Left colon (tissue), 2 donors: Measurements from ENCODE around the gene EXOC7. TPM values are rescaled to one million over a fixed set of nuclear protein-coding genes. Genes with fewer than 3 reads are reported as not detected.
A peak's percentile ranks its signal among the peaks of the same experiment; 100 is the strongest.

Experiments used
- ATAC-seq: fragments of 200-7000 bp; cut with Tn5 transposase; one replicate; pipeline ENCODE4 v1.9.1; 2020; ENCODE audit warnings: mild to moderate bottlenecking, moderate library complexity
- DNase-seq, 2 donors: peaks; one replicate each; pipeline ENCODE4 v3.0.0-alpha.2; 2020
- intact Hi-C, 2 donors: fragments of 100-400 bp; cut with DNase I in 1 of 2; cut with micrococcal nuclease in 1 of 2; formaldehyde crosslinking; loops; one replicate each; pipeline versions ENCODE4 v1.11.2 to v1.14.0; 2022; cut with DNase I, micrococcal nuclease
- long read RNA-seq: library from polyadenylated mRNA; unstranded; transcript quantifications from one replicate; pipeline ENCODE4 v2.0.0, GENCODE V29; 2021
- total RNA-seq, 2 donors: library from RNA; stranded (reverse); fragmentation: NEBNext Ultra II Directional; extraction: Animal tissue kit (Norgen Biotek cat#: 25700); gene quantifications; one replicate each; pipeline ENCODE4 v1.2.1, GENCODE V29; 2021
- donor health status: DM: no; HTN: no; CAD: no.
- donor health status: DM: yes; HTN: yes; CAD: no.

EXOC7 gene, protein sequence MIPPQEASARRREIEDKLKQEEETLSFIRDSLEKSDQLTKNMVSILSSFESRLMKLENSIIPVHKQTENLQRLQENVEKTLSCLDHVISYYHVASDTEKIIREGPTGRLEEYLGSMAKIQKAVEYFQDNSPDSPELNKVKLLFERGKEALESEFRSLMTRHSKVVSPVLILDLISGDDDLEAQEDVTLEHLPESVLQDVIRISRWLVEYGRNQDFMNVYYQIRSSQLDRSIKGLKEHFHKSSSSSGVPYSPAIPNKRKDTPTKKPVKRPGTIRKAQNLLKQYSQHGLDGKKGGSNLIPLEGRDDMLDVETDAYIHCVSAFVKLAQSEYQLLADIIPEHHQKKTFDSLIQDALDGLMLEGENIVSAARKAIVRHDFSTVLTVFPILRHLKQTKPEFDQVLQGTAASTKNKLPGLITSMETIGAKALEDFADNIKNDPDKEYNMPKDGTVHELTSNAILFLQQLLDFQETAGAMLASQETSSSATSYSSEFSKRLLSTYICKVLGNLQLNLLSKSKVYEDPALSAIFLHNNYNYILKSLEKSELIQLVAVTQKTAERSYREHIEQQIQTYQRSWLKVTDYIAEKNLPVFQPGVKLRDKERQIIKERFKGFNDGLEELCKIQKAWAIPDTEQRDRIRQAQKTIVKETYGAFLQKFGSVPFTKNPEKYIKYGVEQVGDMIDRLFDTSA
- total RNA-seq, result 100 to 1,000 TPM; 100 to 102 TPM
- long read RNA-seq, full-length matches to known transcripts, result 41 of 130 reads
- long read RNA-seq, partial matches to known transcripts, result 5 of 130 reads
- long read RNA-seq, other reads (novel, unspliced or antisense), result 84 of 130 reads

DNA sequence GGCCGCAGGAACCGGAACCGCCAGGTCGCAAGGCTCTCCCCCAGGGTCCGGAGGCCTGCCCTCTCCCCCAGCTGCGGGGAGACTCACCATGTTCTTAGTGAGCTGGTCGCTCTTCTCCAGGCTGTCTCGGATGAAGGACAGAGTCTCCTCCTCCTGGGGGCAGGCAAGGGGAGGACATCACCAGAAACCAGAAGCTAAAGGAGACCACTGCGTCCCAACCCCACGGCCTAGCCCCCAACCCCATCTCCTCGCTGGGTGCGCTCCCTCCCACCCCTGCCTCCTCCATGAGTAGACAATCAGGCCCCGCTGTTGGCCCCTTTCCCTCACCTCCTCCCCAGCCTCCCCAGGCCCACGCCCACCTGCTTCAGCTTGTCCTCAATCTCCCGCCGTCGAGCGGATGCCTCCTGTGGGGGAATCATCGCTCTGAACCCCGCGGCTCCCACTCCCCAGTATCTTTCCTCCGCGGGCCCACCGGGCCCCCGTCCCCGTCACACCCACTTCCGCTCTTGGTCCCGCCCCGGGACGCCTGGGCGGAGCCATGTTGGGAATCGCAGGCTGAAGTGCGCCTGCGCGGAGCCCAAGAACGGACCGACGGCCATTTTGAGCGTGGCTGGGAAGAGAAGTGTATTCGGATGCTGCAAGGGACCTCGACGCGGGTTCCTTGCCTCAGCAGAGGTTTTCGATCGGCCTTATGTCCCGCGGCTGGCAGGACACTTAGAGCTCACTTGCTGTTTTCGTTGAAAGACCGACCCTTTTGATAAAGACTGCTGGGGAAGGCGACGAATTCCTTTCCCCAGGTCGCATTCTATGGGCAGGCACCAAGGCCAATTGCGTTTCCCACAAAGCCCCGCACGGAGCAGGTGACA lies at the start of gene EXOC7:
EXOC7 (minus strand) TSS at position 514 of the 866 bp plus-strand sequence; CDS start at position 419, 95 bp downstream.
- ATAC-seq (peak; percentile 90), DNase-seq (peak; percentile 88 to 93)
- intact Hi-C loops, result no loop called here

DNA sequence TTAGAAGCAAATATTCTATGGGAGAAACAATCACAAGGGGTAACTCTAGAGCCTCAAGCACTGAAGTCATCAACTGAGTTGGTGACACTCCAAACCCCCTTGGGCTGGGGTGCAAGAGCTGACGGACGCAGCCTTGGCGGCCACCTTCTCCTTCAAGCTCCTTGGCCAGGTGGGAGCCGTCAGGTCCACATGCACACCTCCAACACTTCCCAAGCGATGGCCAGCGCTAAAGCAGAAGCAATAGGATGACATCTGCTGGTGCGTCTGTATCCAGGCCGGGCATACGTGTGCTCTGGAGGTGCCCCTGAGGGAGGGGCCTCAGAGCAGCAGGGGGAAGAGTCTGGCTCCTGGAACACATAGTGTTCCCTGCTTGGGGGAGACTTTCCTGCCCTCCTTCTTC lies 49.6 kb upstream of the EXOC7 start:
- intact Hi-C loops, result no loop called here
- no peak for ATAC-seq
- DNase-seq, result no peak

DNA sequence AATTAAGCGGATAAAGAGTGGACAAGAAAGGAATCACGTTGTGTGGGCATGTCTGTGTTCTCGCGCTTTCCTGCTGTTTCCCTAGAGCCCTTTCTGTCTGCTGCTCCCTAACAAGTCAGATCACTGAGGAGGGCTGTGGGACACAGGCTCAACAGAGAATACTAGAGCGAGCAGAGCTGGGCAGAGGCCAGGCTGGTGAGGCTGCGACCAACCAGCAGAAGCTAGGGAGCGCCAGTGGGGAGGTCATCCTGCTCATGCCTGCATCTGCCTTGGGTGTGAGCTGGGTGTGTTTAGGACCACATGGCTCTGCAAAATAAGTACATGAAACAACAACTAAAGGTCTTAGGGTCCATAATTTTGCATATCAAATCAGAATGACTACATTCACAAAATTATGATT lies 49.0 kb upstream of the EXOC7 start:
- ATAC-seq (no peak), DNase-seq (no peak)
- intact Hi-C loops, result no loop called here

DNA sequence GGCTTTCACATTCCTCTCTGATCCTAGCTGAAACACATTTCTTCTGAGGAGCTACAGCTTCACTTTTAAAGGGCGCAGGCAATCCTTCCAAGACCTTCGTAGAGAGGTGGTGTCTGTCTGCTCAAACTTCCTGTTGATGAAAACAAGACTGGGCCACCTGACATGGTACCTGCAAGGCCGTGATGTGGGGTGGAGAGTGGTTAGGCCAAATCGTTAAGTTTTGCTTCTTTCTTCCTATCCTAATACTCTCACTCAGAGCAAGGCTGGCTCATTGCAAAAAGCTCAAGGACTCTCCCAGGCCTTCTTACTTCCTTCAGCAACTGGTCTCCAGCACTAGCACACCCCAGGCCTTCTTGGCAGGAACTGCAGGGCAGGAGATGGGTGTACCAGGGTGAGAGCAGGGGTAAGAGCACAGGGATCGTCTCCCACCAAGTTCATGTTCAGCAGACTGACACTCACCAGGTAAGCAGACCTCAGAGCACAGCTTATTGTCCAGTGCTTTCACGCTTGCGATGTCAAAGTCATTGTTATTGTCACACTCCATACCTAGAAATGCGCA lies 48.4 kb upstream of the EXOC7 start:
- intact Hi-C loops, result no loop called here
- ATAC-seq (no peak), DNase-seq (no peak)

DNA sequence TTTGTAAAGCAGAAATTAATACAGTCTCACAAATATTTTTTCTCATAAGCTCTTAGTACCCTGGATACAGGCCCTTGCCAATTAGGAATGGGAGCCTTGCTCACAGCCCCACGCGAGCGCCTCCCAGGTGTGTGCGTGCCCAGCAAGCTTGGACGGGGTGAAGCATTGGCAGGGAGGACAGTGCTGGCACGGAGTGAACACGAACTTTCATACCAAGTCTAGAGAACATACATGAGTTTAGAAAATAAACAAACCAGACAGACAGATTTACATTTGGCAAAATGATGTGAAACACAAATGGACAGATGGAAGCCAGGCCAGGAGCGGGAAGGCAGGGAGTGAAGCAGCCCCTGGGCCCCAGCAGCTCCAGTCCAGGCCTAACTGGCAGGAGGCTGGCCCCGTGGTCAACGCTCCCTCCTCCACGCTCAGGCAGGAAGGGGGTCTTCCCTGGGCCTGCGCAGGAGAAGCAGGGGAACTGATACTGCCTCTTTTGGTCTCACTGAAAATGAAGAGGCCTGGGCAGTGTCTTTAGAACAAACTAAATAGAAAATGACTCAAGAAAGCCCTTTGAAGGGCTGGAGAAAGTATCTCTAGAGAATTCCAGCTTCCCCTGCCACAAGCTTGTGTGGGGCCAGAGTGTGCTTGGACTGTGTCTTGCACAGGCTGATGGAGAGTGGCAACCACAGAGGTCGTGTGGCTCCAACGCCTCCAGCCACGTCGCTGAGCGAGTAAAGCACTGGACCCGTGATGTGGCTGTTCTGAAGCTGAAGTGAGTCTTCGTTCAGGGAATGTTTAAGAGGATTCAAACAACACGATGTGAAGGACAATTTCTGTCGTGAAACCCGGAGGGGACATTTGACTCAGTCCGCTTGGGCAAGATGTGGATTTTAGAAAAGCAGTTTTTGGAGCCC lies 47.4 kb upstream of the EXOC7 start:
- intact Hi-C loops, result no loop called here
- ATAC-seq (no peak), DNase-seq (no peak)

DNA sequence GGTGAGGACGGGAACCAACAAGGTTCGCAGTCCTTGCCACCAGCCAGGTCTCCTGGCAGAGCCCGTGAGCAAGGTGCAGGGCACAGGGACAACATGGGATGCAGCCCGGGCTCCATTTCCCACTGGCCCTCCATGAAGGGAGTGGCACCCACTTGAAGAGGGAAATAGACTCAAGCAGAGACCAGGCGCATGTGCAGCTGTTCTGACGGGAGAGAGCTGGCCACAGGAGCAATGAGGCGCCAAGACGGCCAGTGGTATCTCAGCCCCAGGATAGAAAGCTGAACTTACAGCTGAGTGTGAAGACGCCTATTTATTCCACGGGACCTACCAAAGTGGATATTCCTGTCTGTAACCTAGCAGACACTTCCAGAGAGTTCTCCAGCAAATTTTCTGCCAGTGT lies 45.6 kb upstream of the EXOC7 start:
- DNase-seq, result no peak
- no peak for ATAC-seq
- intact Hi-C loops, result no loop called here

DNA sequence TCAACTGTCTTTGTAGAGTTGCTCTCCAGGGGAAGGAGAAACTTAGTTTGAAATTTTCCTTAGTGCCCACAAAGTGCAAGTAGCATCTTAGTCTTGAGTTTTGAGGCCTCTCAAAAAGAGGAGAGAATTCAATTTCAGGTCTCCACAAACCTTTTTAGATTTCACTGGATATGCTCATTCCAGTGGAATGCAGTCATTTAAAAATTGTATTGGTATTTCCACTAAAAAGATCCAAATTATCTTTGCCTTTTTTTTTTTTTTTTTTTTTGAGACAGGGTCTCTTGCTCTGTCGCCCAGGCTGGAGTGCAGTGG lies 44.4 kb upstream of the EXOC7 start:
- no peak for ATAC-seq
- DNase-seq, result no peak
- intact Hi-C loops, result no loop called here

DNA sequence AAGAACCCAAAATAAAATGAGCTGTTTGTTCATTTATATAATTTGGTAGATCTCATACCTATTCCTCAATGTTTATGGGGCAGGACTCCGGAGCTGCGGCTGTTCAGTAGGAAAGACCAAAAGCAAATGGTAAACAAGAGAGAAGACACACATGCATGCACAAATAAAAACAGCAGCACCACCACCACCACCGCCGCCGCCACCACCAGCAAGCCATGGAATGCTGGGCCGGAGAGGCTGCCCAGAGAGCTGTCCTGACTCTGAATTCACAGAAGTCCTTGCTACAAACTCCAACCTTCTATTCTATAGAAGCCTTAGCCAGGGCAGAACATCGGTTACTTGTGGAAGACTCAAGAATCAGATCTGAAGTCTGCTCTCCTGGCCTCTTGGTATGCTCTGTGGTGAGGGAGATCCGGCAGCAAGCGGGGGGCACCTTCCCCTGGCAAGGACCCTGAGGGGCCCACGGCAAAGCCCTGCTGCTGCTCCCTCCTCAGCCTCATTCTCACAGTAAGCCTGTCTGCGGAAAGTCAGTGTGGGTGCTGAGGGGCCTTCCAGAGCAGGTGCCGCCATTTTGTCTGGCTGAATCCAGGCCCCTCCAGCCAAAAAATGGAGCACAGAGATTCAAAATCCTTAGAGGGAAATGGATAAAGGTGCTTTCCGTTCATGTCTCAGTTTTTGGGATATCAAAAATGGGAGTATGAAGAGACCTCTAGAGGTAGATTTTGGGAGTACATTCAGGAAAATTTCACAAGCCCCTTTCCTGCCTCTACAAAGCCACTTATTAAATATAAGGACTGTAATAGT lies 43.8 kb upstream of the EXOC7 start:
- DNase-seq, result no peak
- intact Hi-C loops, result no loop called here

DNA sequence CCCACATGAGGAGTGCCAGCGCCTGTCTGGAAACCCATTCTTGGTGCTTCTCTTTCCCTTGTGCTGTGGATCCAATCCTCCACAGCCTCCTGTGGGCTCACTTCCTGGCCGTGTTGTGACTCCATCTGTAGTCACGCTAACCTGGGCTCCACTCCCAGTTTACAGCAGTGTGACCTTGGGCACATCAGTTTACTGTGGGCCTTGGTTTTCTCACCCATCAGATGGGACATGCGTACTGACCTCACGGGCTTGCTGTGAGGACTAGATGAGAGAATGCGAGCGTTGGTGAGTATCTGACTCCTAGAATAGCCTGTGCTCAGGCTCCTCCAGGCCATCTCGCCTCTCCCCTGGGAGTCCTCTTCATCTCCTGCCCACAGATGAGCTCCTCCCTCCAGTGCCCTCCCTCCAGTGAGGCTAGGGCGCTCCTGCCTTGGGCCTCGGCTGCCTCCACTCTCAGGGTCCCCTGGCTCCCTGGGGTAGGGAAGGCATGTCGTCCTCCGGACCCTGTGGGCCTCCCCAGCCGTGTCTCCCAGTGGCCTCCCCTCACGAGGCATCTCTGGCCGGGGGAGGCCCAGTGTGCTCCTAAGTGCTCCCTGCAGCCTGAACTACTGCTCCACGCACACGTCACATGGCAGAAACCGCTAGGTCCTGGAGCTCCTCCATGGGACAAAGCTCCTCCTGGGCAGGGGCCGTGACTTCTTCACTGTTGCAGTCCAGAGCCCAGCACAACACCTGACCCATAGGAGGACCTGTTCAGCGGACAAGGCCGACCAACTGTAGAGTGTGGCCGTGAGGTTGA lies 42.7 kb upstream of the EXOC7 start:
- intact Hi-C loops, result no loop called here
- ATAC-seq (no peak), DNase-seq (no peak)

More for the DNA sequence above, 43.8 kb upstream of the EXOC7 start:
- ATAC-seq, result no peak

DNA sequence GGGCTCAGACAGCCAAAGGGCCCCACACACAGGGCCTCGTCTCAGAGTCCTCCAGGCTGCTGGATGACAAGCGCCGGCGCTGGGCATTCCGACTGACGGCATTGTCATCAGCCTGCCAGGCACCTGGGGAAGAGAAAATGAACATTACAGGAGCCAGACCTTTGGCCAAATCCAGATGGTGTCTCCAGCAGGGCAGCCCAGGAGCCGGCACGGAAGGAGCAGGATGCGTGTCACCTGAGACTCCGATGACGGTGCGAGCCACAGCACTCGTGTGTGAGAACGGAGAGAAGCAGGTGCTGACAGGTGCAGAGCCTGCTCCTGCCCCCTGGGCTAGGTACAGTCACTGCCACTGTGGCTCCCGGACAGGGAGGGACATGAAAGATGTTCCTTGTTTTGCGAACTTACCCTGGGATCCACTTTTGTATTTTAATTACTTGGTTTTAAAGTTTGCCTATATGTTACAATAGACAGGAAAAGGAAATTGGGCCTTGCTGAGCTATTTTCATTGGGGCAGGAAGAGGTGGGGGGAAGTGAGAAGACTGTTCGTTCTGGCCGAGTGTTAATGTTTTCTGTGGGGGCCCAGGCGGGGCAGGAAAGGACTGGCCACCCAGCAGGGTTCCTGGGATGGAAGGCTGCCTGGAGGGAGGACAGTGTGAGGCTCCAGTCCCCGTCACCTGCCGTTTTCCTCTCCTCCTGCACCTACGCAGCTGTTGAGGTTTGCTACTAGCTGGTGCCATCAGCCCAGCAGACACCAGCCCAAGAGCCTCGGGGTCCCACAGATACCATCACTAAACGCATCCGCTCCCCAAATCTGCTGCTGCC lies 41.9 kb upstream of the EXOC7 start:
- intact Hi-C loops, result no loop called here
- ATAC-seq, result no peak
- DNase-seq, result peak in 1 of 2 donors; percentile 47

DNA sequence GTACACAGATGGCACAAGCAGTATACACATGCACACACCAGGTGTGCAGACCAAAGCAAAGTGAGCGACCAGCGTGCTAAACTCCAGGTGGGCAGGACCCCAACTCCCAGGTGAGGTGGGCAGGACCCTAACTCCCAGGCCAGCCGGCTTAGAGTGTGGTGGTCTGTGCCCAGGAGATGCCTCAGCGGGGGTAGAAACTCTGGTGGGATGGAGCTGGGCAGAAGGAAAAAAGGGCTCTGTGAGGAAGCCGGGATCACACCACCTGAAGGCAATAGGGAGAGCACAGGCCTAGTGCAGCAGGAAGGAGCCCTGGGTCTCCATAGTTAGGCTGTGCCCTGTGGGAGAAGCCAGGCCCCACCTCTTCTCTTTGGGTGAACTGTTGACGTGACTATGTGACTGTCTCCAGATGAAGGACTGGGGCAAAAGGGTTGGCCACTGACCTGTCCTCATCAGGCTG lies 39.0 kb upstream of the EXOC7 start:
- no peak for ATAC-seq
- DNase-seq, result no peak
- intact Hi-C loops, result no loop called here

DNA sequence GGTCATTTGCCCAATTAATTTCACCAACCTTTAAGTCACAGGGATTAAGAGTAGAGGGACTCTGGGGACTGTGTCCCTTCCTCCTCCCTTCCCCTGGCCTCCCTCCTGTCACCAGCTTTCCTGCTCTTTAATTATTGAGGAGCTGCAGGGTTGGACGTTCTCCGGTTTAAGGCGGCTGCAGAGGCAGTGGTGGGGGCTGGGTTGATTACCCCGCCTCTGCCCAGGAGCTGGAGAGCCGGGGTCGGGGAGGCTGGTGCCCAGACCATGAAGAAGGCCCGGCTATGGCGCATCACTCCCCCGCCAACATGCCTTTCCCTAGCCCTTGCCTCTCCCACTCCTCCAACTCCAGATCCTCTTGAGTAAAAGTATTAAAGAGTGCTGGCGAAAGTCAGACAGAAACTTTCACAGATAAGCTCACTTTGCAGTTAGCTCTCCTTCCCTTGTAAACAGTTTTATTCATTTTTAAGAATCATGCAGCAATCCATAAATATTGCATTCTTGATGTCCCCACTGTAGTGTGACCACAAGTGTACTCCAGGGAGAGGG lies 38.5 kb upstream of the EXOC7 start:
- ATAC-seq (no peak), DNase-seq (no peak)
- intact Hi-C loops, result no loop called here

DNA sequence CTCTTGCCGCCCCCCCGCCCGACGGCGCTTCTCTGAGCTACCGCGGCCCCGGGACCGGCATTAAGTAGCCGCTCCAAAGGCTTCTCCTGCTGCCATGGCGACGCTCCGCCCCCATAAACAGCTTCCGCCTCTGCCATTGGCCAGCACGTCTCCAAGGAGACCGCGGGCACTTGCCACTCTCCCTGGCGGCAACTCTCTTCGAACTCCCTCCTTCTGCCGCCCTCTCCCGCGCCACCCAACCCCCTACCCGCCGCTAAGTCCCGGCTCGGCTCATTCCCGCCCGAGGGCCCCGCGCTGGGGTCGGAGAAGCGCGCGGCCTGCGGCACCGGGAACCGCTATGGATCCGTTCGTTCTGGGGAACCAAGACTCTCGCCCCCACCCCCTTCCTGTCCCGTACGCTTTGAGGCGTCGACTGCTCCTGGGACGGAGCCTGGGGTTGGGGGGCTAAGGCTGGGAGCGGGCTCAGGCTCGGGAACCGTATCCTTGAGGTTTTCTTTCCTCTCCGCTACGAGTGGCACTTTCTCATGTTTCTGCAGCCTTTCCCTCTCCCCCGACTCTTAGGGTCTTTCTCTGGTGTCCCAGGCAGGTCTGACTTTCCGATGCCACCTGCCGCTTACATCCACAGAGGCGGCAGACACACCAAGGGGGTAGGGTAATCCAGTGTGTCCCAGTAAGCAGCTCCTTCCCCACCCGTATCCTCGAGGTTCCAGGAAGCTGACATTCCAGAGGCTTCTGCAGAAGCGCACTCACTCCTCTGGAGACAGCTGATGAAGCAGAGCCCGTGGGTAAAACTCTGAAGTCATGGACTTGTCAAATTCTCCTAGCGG lies 37.8 kb upstream of the EXOC7 start, which contains the start of gene FOXJ1:
FOXJ1 (minus strand) TSS at position 34 of the 827 bp plus-strand sequence. CDS start 850 bp downstream, outside the sequence.
- intact Hi-C loops, result no loop called here
- peak; percentile 87 to 92 for DNase-seq
- ATAC-seq, result peak; percentile 90

DNA sequence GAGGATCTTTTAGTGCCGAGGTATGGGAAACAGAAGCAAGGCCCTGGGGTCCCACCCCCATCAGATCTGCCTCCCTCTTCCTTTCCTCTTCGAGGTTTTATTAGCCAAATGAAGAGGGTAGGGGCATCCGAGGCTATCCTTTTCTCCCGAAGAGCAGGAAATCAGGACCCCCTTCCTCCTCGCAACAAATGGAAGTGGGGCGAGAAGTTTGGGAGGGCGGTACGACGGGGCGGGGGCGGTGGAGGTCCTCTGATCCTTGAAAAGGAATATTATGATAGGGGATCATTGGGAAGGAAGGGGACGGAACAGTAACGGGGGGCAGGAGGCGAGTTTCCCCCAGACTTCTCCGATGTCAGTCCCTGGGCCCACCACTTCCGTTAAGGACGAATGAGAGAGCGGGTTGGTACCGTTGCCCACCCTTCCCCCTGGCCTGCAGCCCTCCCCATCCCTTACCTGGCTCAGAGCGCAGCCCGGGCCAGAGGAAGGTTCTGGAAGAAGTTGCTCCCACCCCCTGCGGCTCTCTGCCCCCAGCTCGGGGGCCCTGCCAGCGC lies 37.1 kb upstream of the EXOC7 start:
- intact Hi-C loops, result no loop called here
- ATAC-seq (no peak), DNase-seq (no peak)
